Inferior parietal cortex (tissue), 1 donor: ENCODE results near the gene IGIP.
"Not testable (repeated sequence)": the region's sequence is repeated elsewhere in the genome, so short reads cannot be mapped to it uniquely, and the experiment has no call there.

Experiments used
- DNase-seq: peaks from one replicate; pipeline ENCODE4 v3.0.0-alpha.2; 2016; ENCODE audit errors: extremely low spot score

Gene IGIP

DNA sequence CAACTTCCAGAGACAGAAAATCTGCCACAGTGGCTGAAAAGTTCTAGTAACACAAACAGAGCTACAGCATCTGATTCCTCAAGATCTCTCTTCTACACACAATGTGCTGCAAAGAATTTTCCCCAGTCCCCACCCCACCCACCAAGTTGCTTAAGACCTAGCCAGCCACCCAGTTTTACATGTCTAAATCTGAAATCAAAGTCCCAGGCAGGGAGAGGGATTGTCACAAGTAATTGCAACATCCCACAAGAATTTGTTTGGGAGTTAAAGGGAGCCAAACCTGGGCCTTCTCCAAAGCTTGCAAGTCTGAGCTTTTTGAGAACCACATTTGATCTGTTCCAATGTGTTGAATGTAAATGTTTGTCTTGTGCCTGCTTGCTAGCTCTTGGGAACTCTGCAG is 15.5 kb downstream of the IGIP start:
- DNase-seq = no peak

GRCh38 chr5:140142246-140142645 is 16.5 kb downstream of the IGIP start:
- no peak for DNase-seq

DNA sequence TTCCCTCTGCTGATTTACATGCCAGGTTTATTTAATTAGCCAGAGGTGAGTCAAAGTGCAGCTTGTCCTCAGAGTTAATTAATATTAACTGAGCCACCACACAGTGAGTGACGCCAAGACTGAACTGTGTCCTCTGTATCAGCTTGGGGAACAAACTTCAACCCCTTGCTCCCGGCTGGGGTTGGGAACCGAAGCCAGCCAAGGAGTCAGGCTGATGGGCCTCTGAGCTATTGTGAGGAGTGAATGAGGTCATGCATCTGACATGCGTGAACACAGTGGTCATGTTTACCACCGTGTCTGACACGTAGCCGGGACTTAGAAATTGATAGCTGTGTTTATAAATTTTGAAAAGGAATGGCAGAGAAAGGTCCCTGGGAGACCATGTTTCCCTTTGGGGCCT is 17.1 kb downstream of the IGIP start:
- no peak for DNase-seq

DNA sequence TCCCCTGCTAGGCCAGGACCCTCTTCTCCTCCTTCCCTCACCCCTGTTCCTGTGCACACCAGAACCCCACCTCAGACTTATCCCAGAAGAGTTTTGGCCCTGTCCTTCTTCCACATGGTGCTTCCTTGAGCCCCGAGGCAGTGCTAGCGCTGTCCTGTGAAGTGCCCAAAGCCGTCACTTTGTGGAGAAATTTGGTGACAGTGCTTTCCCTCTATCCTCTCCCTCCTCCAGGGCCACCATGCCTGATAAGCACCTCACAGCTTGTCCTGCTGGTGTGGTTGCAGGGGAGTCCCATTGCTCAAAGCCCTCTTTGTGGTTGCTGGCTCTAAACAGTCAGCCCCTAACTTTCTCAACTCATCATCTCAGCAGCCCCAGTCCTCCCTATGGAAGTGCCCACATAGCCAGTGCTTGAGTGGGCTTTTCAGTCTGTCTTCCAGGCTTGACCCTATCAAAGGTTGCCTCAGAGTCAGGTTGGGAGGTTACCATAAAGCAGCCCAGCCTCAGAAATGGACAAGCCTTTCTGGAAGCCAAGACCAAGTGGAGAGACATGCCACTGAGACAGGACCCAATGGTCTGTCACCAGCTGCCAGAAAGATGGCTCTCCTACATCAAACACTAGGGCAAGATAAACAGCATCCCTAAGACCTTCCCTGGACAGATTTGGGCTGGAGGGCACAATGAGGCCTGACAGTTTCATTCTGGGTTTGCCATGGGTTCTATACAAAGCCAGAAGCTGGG is 18.0 kb downstream of the IGIP start:
- DNase-seq = no peak

DNA sequence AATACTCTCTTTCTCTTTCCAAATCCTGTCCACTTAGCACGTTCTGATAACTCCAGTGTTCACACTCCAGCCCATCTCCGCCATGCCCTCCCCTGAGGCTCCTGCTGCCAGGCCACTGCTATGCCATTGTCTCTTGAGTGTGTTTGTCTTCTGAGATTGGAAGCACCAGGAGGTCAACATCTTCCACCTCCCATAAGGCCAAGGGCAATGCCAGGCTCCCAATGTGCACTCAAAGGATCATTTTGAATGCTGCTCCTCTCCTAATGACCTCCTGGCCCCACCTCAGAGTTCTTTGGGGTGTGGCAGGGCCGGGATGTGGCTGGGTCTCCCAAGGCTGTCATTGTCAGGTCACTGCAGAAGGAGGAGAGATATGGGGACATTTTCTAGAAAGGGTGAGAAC is 19.5 kb downstream of the IGIP start:
- no peak for DNase-seq

DNA sequence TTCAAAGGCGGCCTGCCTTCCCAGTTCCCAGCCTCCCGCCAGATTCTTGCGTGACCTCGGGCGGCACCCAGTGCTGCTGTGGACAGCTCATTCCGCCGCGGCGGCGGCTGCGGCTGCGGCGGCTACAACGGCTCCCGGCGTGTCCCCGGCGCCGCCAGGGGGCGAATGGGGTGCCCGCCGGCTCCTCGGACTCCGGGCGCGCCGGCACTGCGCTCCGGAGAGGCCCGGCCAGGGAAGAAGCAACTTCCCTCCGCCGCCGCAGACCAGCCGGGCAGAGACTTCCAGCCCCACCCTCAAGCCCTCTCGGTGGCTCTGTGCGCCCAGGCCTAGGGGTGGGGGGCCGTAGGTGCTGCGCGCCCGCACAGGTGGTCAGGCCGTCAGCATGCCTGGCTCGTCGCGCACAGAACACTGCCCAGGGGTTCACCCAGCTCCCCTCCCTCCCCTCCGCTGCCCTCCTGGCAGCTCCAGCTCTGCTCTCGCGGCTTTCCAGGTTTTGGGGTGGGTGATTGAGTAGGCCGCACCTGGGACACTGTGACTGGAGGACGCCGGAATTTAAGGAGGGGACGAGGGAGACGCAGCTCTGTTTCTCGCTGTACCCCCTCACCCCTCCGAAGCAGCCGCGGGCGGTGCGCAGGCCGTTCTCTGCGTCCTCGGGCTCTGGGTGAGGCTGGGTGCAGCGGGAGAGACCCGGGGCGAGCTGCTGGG is 20.2 kb downstream of the IGIP start:
- peak; percentile 53 for DNase-seq

DNA sequence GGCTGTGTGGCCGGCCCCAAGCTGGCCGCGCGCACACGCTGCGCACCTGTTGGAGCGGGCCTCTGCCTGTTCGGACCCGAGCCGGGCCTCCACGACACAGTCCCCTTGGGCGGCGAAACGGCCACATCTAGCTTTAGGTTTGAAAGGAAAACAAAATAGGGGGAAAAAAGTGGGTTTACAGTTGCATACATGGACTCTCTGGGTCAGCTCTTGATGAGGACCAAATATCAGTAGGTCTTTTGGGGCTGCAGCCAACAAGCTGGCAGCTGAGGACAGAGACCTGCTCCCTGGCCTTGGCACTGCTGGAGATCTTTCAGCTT is 20.7 kb downstream of the IGIP start:
- DNase-seq = no peak

- no peak for DNase-seq
Observed at GRCh38 chr5:140147460-140147859, 21.7 kb downstream of the IGIP start.

DNA sequence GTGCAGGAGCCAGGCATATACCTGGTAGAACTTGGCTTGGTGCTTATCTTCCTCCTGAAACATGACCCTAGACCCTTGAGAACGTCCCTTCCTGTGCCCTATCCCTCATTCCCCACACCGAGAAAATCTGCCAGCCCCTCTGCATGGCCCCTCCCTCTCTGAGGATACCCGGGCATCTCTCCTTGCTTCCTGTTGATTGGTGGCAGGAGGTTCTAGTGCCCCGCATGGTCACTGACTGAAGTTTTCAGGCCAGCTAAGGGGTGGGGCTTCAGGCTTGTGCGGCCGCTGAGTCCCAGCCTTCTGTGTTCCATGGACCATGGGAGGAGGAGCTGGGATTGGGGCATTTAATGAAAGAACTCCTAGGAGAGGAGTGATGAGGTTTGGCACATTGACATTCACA is 22.8 kb downstream of the IGIP start:
- DNase-seq = no peak

GRCh38 chr5:140150201-140150600 is 24.5 kb downstream of the IGIP start:
- DNase-seq = no peak

DNA sequence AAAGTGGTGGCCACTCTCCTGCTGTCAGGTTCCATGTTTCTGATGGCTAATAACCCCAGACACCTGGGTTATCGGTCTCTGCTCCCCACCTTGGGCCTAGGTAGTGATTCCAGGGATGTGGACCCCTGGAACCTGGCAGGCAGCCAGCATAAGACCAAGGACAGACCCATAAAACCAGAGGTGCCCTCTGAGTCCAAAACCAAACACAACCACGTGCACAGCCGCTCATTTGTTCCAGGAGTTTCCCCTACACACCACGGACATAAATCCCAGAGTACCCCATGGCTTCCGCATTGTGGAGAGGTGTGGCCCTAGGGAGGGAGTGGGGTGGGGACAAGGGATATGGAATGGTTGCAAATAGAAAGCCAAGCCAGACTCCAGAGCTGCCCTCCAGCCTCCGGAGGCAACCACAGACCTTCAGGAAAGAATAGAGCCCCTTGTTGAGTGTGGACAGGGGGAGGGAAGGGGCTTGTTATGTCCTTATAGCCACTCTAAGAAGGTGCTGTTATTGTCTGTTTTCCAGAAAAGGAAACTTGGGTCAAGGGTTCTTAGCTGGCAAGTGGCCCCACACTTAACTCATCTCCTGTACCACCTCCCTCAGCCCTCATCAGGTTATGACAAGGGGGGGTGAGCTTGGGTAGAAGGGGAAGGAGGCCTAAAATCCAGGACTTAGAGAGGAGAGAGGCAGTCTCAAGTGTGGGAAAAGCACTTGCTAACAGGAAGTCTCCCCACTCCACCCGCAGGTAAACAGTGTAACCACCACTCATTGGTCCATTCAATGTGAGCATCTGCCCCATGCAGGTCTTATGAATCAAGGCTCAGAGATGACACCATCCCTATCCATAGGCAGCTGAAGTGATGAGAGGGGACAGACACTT is 25.6 kb downstream of the IGIP start:
- DNase-seq = no peak

DNA sequence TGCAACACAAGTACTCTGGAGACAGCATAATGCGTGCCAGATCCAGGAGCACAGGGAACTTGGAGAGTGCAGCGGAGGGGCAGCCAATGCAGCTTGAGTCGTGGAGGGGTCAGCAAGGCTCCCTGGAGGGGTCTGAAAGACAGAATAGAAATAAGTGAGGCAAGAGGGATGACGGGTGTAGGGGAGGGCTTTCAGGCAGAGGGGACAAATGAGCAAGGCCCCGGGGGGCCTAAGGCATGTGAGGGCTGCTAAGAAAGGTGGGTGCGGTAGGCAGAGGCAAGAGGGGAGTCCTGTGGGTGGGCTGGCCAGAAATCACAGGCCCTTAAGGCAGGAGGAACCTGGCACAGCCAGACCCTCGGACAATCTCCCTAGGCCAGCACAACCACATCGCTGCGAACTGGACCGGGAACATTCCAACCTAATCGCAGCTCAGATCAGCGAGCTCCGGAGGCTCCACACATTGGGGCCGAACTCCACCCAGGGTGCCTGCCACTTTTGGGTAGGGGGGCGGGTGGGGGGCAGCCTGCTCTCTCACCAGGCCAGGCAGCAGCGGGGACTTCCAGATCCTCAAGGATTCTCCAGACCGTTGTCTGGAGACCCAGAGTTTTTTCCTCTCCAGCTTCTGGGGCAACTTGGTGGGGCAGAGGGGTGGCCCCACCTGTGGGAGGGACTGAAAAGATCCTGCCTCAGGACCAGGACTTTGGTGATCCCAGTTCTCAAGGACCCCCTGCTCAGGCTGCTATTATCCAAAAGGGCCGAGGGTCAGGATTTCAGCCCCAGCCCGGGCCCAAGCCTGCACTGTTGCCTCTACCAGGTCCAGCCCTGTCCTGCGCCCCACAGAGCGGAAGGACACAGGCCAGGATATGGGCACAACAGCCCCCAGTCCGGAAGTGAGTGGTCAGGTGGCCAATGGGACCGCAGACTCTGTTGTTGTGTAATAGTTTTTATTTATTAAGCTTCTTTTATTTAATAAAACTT is 26.6 kb downstream of the IGIP start:
- DNase-seq = no peak

GRCh38 chr5:140153255-140153654 is 27.5 kb downstream of the IGIP start:
- DNase-seq = no peak

DNA sequence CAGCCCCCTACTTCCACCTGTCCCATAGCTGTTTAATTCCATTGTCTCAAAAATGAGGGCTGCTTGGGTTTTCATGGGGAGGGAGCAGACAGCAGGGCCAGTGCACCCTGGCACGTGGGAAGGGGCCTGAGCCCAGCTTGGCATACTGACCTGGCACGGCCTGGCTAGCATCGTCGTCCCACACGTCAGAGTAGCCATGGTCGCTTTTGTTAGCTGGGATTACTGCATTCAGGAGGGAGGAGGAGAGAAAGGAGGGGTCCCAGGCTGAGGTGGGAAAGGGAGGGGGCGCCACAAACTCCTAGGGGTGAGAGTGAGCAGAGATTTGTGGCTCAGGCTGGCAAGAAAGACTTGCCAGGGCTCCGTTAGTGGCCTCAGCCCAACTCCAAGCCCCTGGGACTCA is 28.2 kb downstream of the IGIP start:
- DNase-seq = no peak

DNA sequence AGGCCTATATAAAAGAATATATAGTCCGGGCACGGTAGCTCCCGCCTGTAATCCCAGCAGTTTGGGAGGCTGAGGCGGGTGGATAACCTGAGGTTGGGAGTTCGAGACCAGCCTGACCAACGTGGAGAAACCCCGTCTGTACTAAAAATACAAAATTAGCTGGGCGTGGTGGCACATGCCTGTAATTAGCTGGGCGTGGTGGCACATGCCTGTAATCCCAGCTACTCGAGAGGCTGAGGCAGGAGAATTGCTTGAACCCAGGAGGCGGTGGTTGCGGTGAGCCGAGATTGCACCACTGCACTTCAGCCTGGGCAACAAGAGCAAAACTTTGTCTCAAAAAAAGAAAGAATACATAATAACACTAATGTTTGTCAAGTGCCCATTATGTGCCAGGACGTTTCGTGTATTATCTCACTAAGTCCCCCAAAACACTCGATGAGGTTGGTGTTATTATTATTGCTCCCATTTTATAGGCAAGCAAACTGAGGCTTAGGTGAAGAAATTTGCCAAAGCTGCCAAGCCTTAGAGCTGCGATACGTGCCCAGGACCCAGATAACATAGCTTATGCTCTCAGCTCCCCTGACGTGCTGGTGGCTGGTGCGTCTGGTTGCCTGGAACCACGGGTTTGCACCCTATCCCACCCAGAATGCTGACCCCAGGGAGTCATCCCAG is 29.1 kb downstream of the IGIP start:
- not testable (repeated sequence) for DNase-seq

GRCh38 chr5:140157032-140157781 is 31.5 kb downstream of the IGIP start:
- DNase-seq = peak; percentile 94

DNA sequence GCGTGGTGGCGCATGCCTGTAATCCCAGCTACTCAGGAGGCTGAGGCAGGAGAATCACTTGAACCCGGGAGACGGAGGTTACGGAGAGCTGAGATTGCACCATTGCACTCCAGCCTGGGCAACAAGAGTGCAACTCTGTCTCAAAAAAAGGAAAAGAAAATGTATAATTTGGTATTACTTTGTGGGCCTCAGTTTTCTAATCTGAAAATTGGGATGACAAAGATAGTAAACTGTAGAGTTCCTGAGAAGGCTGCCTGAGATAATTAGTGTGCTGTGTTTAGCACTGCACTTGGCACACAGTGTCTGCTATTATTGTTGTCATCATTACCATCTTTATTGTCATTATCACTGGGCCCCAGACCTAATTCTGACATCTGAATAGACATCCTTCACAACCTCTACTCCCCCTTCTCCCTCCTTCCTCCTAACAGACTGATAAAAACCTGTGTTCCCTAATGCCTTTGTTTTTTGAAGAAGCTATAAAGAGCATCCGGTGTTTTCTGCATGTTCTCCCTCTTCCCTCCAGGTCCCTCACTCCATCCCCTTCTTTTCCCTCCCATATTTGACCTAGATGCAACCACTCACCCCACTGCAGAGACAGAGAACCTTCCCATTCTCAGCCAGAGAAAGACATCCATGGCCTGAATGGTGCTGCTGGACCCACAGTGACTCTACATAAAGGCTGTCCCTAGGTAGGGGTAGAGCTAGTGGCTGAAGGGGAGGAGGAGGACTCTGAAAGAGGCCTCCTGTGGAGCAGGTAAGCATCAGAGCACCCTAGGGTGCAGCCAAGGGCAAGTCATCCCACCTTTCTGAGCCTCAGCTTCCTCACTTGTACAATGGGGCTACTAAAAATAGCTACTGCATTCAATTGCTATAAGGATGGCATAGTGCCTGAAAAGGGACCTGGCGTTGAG is 33.5 kb downstream of the IGIP start:
- no peak for DNase-seq

DNA sequence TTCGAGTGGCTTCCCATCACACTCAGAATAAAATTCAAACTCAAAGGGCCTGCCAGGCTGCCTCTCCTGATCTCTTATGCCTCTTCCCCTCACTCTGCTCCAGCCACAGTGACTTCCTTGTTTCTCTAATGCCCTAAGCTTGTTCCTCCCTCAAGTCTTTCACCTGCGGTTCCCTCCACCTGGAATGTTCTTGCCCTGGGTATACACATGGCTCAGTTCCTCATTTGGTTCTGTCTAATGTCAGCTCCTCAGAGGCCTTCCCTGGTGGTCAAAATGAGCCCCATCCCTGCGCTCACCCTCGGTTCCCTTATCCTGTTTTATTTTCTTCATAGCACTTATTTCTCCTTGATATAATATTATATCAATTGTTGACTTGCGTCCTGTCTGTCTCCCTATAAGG is 36.5 kb downstream of the IGIP start:
- DNase-seq = no peak

DNA sequence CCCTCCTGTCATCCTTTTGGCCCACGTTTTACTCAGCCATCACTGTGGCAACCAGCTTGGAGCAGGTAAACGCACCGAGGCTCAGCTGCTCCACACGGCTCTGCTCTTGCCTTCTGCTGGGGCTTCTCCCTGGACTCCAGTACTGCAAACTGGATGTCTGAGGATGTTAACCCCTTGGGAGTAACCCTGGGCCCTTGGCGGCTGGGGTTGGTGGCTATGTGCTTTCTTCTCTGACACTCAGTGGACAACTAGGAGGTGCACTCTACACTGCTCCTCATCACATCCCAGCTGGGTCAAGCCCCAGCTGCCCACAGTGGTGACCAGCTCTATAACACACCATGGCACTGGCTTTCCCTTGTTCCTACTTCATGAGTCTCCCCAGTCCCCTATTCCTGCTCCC is 37.0 kb downstream of the IGIP start:
- no peak for DNase-seq
